Fibroblast of skin of left biceps (primary cell): Measurements from ENCODE around the gene SYT7.

ENCODE experiments used
- DNase-seq, 2 experiments: peaks; one replicate each; pipeline ENCODE4 v3.0.0-alpha.2; 2013; ENCODE audit warnings: low read depth in 2 of 2

SYT7 gene

GRCh38 chr11:61585115-61585514 is 4.2 kb upstream of the SYT7 start:
- no peak for DNase-seq

GRCh38 chr11:61581931-61582330 is 1.1 kb upstream of the SYT7 start:
- no peak for DNase-seq

DNA sequence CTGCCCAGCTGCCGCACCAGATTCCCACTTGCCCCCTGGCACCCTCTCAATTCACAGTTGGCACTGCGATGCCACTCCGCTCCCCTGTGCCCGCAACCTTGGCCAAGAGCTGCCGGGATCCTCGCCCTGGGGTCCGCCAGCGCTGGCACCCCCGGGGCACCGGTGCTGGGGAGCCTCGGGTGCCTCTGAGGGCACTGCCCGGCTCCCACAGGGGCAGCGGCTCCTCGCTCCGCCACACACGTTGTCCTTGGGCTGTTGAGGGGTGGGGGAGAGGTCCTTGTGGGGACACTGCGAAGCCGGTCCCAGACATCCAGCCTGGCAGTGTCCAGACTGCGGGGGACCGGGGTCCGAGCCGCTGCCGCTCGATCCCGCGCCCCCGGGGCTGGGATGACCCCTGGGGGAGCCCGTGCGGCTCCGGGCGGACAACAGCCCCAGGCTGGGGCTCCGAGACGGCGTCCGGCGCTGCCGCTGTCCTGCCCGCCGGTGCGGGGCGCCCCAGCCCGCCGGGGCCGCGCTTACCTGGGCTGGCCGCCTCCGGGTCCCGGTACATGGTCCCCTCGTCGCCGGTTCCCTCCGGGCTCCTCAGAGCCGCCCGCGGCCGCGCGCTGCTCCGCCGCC is 496 bp downstream of the SYT7 start:
- DNase-seq, result no peak

GRCh38 chr11:61579676-61580270 is 1.1 kb downstream of the SYT7 start:
- no peak for DNase-seq

GRCh38 chr11:61578819-61579675 is 1.8 kb downstream of the SYT7 start:
- DNase-seq, result no peak

DNA sequence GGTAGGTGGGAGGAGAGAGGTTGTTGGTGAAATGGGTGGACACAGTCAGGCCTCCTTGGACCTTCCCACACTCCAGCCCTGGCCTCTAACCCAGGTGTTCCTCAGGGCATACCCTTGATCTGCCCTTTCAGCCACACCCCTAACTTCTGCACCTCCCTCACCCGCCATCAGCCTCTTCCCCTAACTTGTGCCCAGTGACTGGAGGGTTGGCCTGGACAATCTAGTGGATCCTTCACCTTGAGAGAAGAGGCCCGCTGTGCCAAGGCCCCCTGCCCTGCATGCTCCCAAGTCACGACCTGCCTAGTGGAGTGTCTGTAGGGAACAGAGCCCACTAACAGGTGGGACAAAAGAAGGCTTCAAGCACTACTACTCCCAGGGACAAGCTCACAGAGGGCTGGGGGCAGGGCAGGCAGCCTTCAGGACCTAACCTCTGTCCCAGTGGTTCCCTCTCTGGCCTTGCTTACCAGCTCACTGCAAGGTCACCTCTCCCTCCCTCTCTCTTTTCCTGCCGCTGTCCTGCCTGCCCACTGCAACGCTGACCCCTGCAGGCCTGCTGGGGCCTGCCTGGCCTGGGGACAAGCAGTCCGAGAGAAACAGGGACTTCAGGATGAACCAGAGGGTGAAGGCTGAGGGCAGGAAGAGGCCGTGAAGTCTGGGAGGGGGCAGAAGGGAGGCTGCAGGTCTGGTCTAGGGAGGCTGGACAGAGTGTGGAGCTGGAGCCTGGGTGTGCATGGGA is 3.3 kb downstream of the SYT7 start:
- DNase-seq, result no peak

GRCh38 chr11:61575886-61576861 is 4.7 kb downstream of the SYT7 start:
- DNase-seq, result no peak

- no peak for DNase-seq
Measured at GRCh38 chr11:61574611-61575010, 6.3 kb downstream of the SYT7 start.

GRCh38 chr11:61572913-61573312 is 8.0 kb downstream of the SYT7 start:
- DNase-seq, result no peak

DNA sequence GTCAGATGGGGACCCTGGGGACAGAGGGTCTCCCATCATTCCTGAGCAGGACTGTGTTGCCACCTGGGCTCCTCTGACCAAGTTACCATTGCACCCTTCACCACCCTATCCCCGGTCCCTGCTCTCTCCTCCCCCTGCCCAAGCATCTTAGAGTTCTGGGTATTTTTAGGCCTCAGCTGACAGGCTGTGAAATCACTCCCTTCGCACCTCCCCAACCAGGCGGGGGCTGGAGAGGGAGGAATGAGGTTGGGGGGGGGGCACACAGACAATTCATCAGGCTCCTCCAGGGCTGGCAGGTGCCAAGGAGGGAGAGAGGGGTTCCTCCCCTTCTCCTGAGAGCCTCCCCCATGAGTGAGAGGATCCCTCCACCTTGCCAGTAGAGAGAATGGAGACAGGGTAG is 9.0 kb downstream of the SYT7 start:
- DNase-seq, result no peak

DNA sequence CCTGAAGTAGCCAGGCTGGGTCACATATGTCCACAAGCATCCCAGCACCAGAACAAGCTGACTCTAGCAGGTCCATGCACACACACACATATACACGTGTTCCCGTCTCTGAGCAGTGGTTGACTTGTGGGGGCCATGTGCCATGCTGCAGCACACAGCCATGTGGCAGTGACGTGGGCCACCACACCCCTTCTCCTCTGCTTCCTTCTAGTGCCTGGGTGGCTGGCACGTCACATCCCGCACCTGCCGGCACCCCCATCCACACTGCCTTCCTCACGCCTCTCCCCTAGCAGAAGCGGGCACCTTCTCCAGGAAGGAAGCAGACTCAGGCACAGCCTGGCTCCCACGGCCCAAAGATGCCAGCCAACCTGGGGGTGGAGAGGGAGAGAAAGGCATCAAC is 9.5 kb downstream of the SYT7 start:
- DNase-seq, result no peak

DNA sequence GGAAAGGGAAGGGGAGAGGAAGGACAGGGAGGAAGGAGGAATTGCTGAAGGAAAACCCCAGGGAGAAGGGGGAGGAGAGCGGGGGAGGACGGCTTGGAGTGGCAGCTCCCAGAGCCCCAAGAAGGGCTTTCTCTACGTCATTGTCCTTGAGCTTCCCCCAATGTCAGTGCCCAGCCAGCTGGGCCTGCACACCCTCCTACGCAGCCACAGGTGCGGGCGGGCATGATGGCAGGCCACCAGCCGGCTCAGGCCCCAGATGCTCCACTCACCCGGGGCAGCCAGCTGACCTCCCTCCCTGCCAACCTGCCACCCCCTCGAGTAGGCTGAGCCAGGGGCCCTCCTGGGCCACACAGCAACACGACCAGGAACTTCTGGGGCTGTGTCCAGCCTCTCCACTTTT is 11.2 kb downstream of the SYT7 start:
- no peak for DNase-seq

DNA sequence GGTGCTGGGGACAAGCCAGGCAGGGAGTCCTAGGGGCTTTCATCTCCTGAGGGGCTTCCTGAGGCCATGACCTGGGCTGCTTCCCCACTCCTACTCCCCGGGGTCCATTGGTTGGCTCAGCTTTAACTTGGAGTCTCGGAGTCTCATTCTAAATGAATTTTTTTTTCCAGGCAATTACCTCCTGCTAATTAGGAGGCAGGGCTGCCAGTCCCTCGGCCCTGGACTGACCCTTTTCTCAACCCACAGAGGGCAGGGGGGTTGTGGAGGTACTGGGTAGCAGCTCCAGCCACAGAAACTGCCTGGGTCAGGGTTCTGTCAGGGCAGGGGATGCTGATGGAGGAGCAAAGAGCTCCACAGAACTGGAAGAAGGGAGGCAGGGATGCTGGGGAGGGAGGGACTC is 11.9 kb downstream of the SYT7 start:
- DNase-seq, result no peak

GRCh38 chr11:61567286-61568061 is 13.4 kb downstream of the SYT7 start:
- DNase-seq, result peak; percentile 21 to 28

DNA sequence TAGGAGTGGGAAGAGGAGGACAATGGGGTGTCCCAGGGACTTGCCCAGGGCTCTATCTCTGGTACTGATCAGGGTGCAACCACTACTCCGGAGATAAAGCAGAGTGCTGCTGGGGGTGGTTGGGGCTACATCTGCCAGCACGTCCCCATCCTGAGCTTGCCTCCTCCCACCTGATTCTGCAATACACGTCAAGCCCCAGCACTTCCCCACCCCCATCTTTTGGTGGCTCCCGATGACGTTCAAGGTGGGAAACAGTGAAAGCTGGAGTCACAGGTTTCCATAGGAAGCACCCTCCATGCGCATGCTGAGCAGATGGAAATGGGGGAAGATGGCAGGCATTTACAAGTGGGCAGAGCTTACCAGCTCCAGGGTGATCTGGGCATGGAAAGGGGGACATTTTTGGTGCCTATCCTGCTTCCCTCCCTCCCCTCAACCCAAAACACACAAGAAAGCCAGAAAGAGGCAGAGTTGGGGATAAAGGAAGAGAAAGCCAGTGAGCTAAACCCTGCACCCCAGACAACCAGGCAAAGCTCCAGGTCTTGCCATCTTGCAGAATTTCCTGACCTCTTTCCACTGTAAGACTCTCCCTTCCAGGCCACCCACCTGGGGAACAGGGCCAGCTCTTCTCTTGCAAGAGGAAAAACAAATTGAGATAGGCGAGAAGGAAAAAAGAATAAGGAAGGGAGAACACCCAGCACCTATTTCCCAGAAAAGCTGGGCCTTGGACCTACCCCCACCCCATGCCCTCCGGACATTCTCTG is 15.8 kb downstream of the SYT7 start:
- DNase-seq, result no peak

DNA sequence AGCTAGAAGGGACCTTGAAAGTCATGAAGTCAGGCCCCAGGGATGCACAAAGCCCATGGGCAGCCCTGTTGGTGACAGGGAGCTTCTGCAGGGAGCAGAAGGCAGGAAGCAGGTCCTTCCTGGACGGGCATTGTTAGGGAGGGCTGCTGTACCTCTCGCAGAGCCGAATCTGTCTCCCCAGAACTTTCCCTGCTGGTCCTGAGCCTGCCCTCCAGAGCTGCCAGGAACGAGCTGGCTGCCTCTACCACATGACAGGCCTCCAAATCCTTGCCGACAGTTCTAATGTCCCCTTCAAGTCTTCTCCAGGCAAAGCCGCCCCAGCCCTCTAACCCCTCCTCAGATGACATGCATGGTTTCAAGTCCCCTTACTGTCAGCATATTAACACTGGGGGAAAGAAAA is 20.1 kb downstream of the SYT7 start:
- DNase-seq, result no peak

DNA sequence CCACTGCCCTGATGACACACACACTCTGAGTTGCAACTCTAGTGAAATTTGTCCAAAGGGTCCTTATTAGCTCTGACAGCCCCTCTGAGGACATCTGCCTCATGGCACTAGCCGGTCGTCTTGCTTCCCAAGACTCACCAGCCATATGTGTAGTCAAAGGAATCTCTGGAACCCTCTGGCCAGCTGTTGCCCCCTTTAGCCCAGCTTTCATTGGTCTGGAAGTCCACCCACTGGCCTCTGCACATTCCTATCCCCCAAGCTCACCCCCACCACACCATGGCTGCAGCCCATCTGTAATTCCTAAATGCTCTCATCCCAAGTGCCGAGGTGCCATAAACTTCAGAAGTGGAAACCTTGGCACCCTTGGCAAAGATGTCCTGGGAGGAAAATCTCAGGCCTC is 24.3 kb downstream of the SYT7 start:
- DNase-seq, result no peak

DNA sequence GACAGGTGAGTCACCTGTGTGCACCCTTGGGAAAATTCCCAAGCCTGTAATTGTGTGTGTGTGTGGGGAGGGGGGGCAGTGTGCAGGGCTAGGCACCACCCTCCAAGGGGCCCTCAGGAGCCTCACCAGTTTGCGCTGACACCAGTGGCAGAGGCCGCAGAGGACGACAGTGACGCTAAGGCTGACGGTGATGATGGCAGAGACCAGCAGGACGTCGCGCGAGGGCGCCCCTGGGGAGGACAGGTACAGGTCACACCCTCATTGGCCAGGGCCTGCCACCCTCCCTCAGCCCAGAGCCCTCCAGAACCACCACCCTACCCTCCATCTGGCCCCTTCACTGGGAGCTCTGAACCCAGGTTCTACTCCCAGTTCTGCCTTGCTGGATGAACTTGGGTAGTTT is 24.9 kb downstream of the SYT7 start:
- no peak for DNase-seq
